HEK293 (cell line): ENCODE measurements around the gene CCDC138.

Experiments used
- CTCF ChIA-PET: fragments of 350-600 bp; formaldehyde crosslinking; extraction: SDS; loops from one replicate; lab custom pipeline; 2021; ENCODE audit warnings: antibody characterized with exemption; lab: Yijun Ruan, JAX
- POLR2A ChIA-PET: fragments of 300-600 bp; formaldehyde crosslinking; extraction: SDS; loops from one replicate; lab custom pipeline; 2020; ENCODE audit warnings: antibody characterized with exemption, inconsistent platforms; lab: Yijun Ruan, JAX
- H3K27ac ChIP-seq: fragments of 200-500 bp; sonication (Bioruptor generic); 2 replicates; pipeline ENCODE4 v1.5.1; 2014; ENCODE audit warnings: low read depth, low read length, control low read depth, inconsistent platforms; ENCODE audit errors: extremely low read depth
- H3K36me3 ChIP-seq, 2 experiments: fragments of 200-500 bp in 1 of 2; sonication (Bioruptor generic) in 1 of 2; 1 replicate in 1 of 2; 2 replicates in 1 of 2; pipeline ENCODE4 v1.5.1; 2014 to 2017; ENCODE audit warnings: inconsistent platforms in 2 of 2, low read length in 2 of 2; ENCODE audit not compliant: control insufficient read depth in 2 of 2, insufficient read depth in 1 of 2
- H3K4me1 ChIP-seq: fragments of 200-500 bp; sonication (Bioruptor generic); 2 replicates; pipeline ENCODE4 v1.5.1; 2014; ENCODE audit warnings: mild to moderate bottlenecking, low read length, inconsistent platforms; ENCODE audit not compliant: control insufficient read depth, insufficient read depth
- H3K4me3 ChIP-seq: 2 replicates; pipeline ENCODE4 v1.5.1; 2011; ENCODE audit warnings: low read depth, mild to moderate bottlenecking, control low read depth, low read length, moderate library complexity
- H3K9me3 ChIP-seq: fragments of 200-500 bp; sonication (Bioruptor generic); 2 replicates; pipeline ENCODE4 v1.5.1; 2014; ENCODE audit warnings: low read depth, low read length, inconsistent platforms; ENCODE audit not compliant: control insufficient read depth, insufficient read depth
- EGR2 ChIP-seq: fragments of 450-650 bp; formaldehyde crosslinking; IDR thresholded peaks from 2 replicates; pipeline ENCODE4 v1.5.1; 2016; ENCODE audit warnings: low read depth, missing biosample characterization, missing genetic modification characterization
- KLF8 ChIP-seq: fragments of 450-650 bp; formaldehyde crosslinking; IDR thresholded peaks from 2 replicates; pipeline ENCODE4 v1.5.1; 2016; ENCODE audit warnings: missing biosample characterization, missing genetic modification characterization
- MEIS1 ChIP-seq: sonication (generic); formaldehyde crosslinking; IDR thresholded peaks from 2 replicates; pipeline ENCODE4 v1.8.1; 2022; ENCODE audit warnings: missing genetic modification reagents, mild to moderate bottlenecking, borderline replicate concordance
- MYNN ChIP-seq: fragments of 450-650 bp; formaldehyde crosslinking; IDR thresholded peaks from 2 replicates; pipeline ENCODE4 v1.5.1; 2016; ENCODE audit warnings: missing biosample characterization, missing genetic modification characterization, borderline replicate concordance
- MZF1 ChIP-seq: fragments of 450-650 bp; formaldehyde crosslinking; IDR thresholded peaks from 2 replicates; pipeline ENCODE4 v1.5.1; 2017; ENCODE audit warnings: missing biosample characterization, missing genetic modification characterization, borderline replicate concordance
- ZNF169 ChIP-seq: fragments of 450-650 bp; formaldehyde crosslinking; IDR thresholded peaks from 2 replicates; pipeline ENCODE4 v1.5.1; 2016; ENCODE audit warnings: missing biosample characterization, missing genetic modification characterization
- ZNF274 ChIP-seq, 2 experiments: fragments of 200-500 bp in 1 of 2; fragments of 450-650 bp in 1 of 2; sonication (Bioruptor generic) in 1 of 2; formaldehyde crosslinking in 1 of 2; IDR thresholded peaks; 2 replicates each; pipeline versions ENCODE4 v1.5.1 to v1.6.1; 2014 to 2016; ENCODE audit warnings: borderline replicate concordance in 1 of 2, inconsistent platforms in 1 of 2, low read length in 1 of 2, missing biosample characterization in 1 of 2, missing genetic modification characterization in 1 of 2
- ZNF391 ChIP-seq: fragments of 450-650 bp; formaldehyde crosslinking; IDR thresholded peaks from 2 replicates; pipeline ENCODE4 v1.5.1; 2016; ENCODE audit warnings: low read depth, missing biosample characterization, missing genetic modification characterization, borderline replicate concordance
- ZNF473 ChIP-seq: fragments of 450-650 bp; formaldehyde crosslinking; IDR thresholded peaks from 2 replicates; pipeline ENCODE4 v1.5.1; 2017; ENCODE audit warnings: missing biosample characterization, missing genetic modification characterization
- ZNF677 ChIP-seq: fragments of 450-650 bp; IDR thresholded peaks from 2 replicates; pipeline ENCODE4 v1.5.0; 2018; ENCODE audit warnings: missing biosample characterization, mild to moderate bottlenecking, missing genetic modification characterization, moderate library complexity
- ZNF76 ChIP-seq: fragments of 450-650 bp; formaldehyde crosslinking; IDR thresholded peaks from 2 replicates; pipeline ENCODE4; 2016; ENCODE audit warnings: low read depth, missing biosample characterization, missing genetic modification characterization, borderline replicate concordance
- ZSCAN16 ChIP-seq: fragments of 450-650 bp; formaldehyde crosslinking; IDR thresholded peaks from 2 replicates; pipeline ENCODE4 v1.5.1; 2016; ENCODE audit warnings: missing biosample characterization, missing genetic modification characterization
- TF ChIP-seq, protein P1 (sequence below): fragments of 450-650 bp; IDR thresholded peaks from 2 replicates; pipeline ENCODE4 v1.5.1; 2018; ENCODE audit warnings: missing biosample characterization, missing genetic modification characterization
- TF ChIP-seq, protein P2 (sequence below): fragments of 450-650 bp; formaldehyde crosslinking; IDR thresholded peaks from 2 replicates; pipeline ENCODE4 v1.5.1; 2016; ENCODE audit warnings: missing biosample characterization, missing genetic modification characterization
- TF ChIP-seq, protein P3 (sequence below): fragments of 450-650 bp; formaldehyde crosslinking; IDR thresholded peaks from 2 replicates; pipeline ENCODE4 v1.5.1; 2016; ENCODE audit warnings: missing biosample characterization, missing genetic modification characterization
- TF ChIP-seq, protein P4 (sequence below): fragments of 450-650 bp; formaldehyde crosslinking; IDR thresholded peaks from 2 replicates; pipeline ENCODE4 v1.5.1; 2016; ENCODE audit warnings: missing biosample characterization, missing genetic modification characterization
- TF ChIP-seq, protein P5 (sequence below): fragments of 450-650 bp; formaldehyde crosslinking; IDR thresholded peaks from 2 replicates; pipeline ENCODE4 v1.5.1; 2016; ENCODE audit warnings: missing biosample characterization, missing genetic modification characterization
- TF ChIP-seq, protein P6 (sequence below): sonication (generic); formaldehyde crosslinking; IDR thresholded peaks from 2 replicates; pipeline ENCODE4 v1.8.1; 2022; ENCODE audit warnings: mild to moderate bottlenecking, moderate library complexity, missing genetic modification reagents

The CCDC138 gene

DNA sequence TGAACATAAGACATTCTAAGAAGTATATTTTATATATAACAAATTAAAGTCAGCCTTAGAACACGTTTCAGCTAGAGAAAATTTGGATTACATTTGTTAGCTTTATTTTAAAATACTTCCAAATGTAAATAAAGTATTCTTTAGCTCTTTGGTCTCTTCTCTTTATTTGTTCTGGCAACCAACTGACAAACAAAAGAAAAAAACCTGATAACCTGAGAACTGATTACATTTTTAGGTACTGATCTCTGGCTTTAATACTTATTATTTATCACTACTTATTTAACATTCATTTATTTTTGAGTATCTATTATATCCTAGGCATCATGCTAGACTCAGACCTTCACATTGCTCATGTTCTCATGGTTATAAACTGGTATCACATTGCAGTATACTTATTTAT lies 18.5 kb downstream of the CCDC138 start:
- ChIA-PET POLR2A (no interaction called here), CTCF (interaction anchor here (0.7 kb wide), 1 partner anchor 230 kb away, joined by 3 read pairs; no protein-coding TSS in a partner anchor)
- H3K4me3 ChIP-seq, result no peak overlapping the region

GRCh38 chr2:108805782-108806181 lies 19.2 kb downstream of the CCDC138 start:
- Histone ChIP-seq H3K27ac (no peak overlapping the region), H3K36me3 (peaks cover 37 to 70% of the 10 kb centered on the region in 2 experiments), H3K4me3 (no peak overlapping the region), H3K9me3 (no peaks in the 10 kb centered on the region), H3K4me1 (no peaks in the 10 kb centered on the region)
- TF ChIP-seq KLF8 (tag by site-specific recombination) (no peak), ZNF677 (tag by site-specific recombination) (no peak), MEIS1 (CRISPR knock-in tag) (no peak)
- ChIA-PET POLR2A (no interaction called here), CTCF (interaction anchor here (0.7 kb wide), 1 partner anchor 221 kb away, joined by 5 read pairs; no protein-coding TSS in a partner anchor)

More for the DNA sequence above, 18.5 kb downstream of the CCDC138 start:
- H3K36me3 ChIP-seq, result peaks cover 40 to 69% of the 10 kb centered on the region in 2 experiments
- no peak overlapping the region for H3K27ac ChIP-seq
- H3K9me3 ChIP-seq, result no peaks in the 10 kb centered on the region
- TF ChIP-seq, protein P1, sequence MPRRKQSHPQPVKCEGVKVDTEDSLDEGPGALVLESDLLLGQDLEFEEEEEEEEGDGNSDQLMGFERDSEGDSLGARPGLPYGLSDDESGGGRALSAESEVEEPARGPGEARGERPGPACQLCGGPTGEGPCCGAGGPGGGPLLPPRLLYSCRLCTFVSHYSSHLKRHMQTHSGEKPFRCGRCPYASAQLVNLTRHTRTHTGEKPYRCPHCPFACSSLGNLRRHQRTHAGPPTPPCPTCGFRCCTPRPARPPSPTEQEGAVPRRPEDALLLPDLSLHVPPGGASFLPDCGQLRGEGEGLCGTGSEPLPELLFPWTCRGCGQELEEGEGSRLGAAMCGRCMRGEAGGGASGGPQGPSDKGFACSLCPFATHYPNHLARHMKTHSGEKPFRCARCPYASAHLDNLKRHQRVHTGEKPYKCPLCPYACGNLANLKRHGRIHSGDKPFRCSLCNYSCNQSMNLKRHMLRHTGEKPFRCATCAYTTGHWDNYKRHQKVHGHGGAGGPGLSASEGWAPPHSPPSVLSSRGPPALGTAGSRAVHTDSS (tag by site-specific recombination), result no peak
- TF ChIP-seq ZNF76 (tag by site-specific recombination), result no peak
- TF ChIP-seq EGR2 (tag by site-specific recombination), result no peak
- TF ChIP-seq ZNF391, result no peak
- TF ChIP-seq, protein P2, sequence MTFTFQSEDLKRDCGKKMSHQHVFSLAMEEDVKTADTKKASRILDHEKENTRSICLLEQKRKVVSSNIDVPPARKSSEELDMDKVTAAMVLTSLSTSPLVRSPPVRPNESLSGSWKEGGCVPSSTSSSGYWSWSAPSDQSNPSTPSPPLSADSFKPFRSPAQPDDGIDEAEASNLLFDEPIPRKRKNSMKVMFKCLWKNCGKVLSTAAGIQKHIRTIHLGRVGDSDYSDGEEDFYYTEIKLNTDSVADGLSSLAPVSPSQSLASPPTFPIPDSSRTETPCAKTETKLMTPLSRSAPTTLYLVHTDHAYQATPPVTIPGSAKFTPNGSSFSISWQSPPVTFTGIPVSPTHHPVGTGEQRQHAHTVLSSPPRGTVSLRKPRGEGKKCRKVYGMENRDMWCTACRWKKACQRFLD, result no peak
- no peak for TF ChIP-seq MYNN (tag by site-specific recombination)
- no peak for TF ChIP-seq ZSCAN16 (tag by site-specific recombination)
- TF ChIP-seq, protein P3, sequence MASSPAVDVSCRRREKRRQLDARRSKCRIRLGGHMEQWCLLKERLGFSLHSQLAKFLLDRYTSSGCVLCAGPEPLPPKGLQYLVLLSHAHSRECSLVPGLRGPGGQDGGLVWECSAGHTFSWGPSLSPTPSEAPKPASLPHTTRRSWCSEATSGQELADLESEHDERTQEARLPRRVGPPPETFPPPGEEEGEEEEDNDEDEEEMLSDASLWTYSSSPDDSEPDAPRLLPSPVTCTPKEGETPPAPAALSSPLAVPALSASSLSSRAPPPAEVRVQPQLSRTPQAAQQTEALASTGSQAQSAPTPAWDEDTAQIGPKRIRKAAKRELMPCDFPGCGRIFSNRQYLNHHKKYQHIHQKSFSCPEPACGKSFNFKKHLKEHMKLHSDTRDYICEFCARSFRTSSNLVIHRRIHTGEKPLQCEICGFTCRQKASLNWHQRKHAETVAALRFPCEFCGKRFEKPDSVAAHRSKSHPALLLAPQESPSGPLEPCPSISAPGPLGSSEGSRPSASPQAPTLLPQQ, result no peak
- TF ChIP-seq ZNF473 (tag by site-specific recombination), result no peak
- no peaks in the 10 kb centered on the region for H3K4me1 ChIP-seq

- CTCF ChIA-PET, result no interaction called here
- H3K4me1 ChIP-seq, result no peaks in the 10 kb centered on the region
- POLR2A ChIA-PET, result no interaction called here
- no peak overlapping the region for H3K4me3 ChIP-seq
- no peak overlapping the region for H3K27ac ChIP-seq
- peaks cover 44 to 76% of the 10 kb centered on the region in 2 experiments for H3K36me3 ChIP-seq
- H3K9me3 ChIP-seq, result no peaks in the 10 kb centered on the region
- TF ChIP-seq, protein P4, sequence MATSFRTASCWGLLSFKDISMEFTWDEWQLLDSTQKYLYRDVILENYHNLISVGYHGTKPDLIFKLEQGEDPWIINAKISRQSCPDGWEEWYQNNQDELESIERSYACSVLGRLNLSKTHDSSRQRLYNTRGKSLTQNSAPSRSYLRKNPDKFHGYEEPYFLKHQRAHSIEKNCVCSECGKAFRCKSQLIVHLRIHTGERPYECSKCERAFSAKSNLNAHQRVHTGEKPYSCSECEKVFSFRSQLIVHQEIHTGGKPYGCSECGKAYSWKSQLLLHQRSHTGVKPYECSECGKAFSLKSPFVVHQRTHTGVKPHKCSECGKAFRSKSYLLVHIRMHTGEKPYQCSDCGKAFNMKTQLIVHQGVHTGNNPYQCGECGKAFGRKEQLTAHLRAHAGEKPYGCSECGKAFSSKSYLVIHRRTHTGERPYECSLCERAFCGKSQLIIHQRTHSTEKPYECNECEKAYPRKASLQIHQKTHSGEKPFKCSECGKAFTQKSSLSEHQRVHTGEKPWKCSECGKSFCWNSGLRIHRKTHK (tag by site-specific recombination), result no peak
- TF ChIP-seq, protein P5, sequence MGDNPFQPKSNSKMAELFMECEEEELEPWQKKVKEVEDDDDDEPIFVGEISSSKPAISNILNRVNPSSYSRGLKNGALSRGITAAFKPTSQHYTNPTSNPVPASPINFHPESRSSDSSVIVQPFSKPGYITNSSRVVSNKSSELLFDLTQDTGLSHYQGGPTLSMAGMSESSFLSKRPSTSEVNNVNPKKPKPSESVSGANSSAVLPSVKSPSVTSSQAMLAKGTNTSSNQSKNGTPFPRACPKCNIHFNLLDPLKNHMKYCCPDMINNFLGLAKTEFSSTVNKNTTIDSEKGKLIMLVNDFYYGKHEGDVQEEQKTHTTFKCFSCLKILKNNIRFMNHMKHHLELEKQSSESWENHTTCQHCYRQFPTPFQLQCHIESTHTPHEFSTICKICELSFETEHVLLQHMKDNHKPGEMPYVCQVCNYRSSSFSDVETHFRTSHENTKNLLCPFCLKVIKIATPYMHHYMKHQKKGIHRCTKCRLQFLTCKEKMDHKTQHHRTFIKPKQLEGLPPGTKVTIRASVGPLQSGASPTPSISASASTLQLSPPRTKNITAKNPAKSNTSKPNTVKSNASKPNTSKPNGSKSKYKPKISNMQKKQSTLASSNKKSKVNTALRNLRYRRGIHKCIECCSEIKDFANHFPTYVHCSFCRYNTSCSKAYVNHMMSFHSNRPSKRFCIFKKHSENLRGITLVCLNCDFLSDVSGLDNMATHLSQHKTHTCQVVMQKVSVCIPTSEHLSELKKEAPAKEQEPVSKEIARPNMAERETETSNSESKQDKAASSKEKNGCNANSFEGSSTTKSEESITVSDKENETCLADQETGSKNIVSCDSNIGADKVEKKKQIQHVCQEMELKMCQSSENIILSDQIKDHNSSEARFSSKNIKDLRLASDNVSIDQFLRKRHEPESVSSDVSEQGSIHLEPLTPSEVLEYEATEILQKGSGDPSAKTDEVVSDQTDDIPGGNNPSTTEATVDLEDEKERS (tag by site-specific recombination), result no peak
- TF ChIP-seq ZNF169 (tag by site-specific recombination), result no peak
- no peak for TF ChIP-seq ZNF274 (IDR thresholded peaks at IDR 0.05; ENCODE audit: low read length)
- no peak for TF ChIP-seq ZNF274 (tag by site-specific recombination; IDR thresholded peaks at IDR 0.05; ENCODE audit: borderline replicate concordance)
- TF ChIP-seq, protein P6, sequence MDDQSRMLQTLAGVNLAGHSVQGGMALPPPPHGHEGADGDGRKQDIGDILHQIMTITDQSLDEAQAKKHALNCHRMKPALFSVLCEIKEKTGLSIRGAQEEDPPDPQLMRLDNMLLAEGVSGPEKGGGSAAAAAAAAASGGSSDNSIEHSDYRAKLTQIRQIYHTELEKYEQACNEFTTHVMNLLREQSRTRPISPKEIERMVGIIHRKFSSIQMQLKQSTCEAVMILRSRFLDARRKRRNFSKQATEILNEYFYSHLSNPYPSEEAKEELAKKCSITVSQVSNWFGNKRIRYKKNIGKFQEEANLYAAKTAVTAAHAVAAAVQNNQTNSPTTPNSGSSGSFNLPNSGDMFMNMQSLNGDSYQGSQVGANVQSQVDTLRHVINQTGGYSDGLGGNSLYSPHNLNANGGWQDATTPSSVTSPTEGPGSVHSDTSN (CRISPR knock-in tag), result no peak
- no peak for TF ChIP-seq MZF1 (tag by site-specific recombination)
These were observed 20.0 kb downstream of the CCDC138 start for GRCh38 chr2:108806371-108807113.
